GM12878 (cell line): ENCODE results near the gene GABPA. TPM values are rescaled to one million over a fixed set of nuclear protein-coding genes. Genes with fewer than 3 reads are reported as not detected.

Experiments
- BACH1 ChIP-seq: fragments of 450-650 bp; IDR thresholded peaks from 2 replicates; pipeline ENCODE4 v1.6.1; 2017; ENCODE audit warnings: mild to moderate bottlenecking, borderline replicate concordance
- BHLHE40 ChIP-seq, 2 experiments: fragments of 450-650 bp in 1 of 2; IDR thresholded peaks; 2 replicates each; pipeline ENCODE4 v1.6.1; 2011 to 2017; ENCODE audit warnings: low read depth in 2 of 2, borderline replicate concordance in 1 of 2, improper control_type of control experiment in 1 of 2, low read length in 1 of 2, mild to moderate bottlenecking in 1 of 2
- CBFB ChIP-seq: IDR thresholded peaks from 2 replicates; pipeline ENCODE4 v1.6.1; 2016; ENCODE audit warnings: antibody characterized with exemption, low read depth
- CBX5 ChIP-seq: sonication (generic); IDR thresholded peaks from 2 replicates; pipeline ENCODE4 v1.6.1; 2016; ENCODE audit warnings: low read depth, moderate library complexity, mild to moderate bottlenecking, inconsistent platforms
- CUX1 ChIP-seq: IDR thresholded peaks from 2 replicates; pipeline ENCODE4 v1.6.1; 2012; ENCODE audit warnings: improper control_type of control experiment, low read depth, low read length; ENCODE audit not compliant: insufficient replicate concordance
- DPF2 ChIP-seq: fragments of 450-650 bp; IDR thresholded peaks from 2 replicates; pipeline ENCODE4 v1.6.1; 2017; ENCODE audit warnings: mild to moderate bottlenecking
- EGR1 ChIP-seq, 2 experiments: IDR thresholded peaks; 1 replicate in 1 of 2; 2 replicates in 1 of 2; pipeline ENCODE4 v1.6.1; 2011 to 2012; ENCODE audit warnings: low read depth in 2 of 2, low read length in 2 of 2, borderline replicate concordance in 1 of 2, mild to moderate bottlenecking in 1 of 2, moderate library complexity in 1 of 2
- ESRRA ChIP-seq: IDR thresholded peaks from 2 replicates; pipeline ENCODE4 v1.6.1; 2012; ENCODE audit warnings: mild to moderate bottlenecking, low read length, improper control_type of control experiment
- HCFC1 ChIP-seq: fragments of 150-350 bp; IDR thresholded peaks from 2 replicates; pipeline ENCODE4 v1.6.1; 2014; ENCODE audit warnings: low read length
- KDM1A ChIP-seq: fragments of 200-600 bp; sonication (generic); IDR thresholded peaks from 2 replicates; pipeline ENCODE4 v1.6.1; 2016; ENCODE audit warnings: borderline replicate concordance
- MAX ChIP-seq: IDR thresholded peaks from 2 replicates; pipeline ENCODE4 v1.6.1; 2012; ENCODE audit warnings: low read depth, low read length, improper control_type of control experiment
- MEF2A ChIP-seq: IDR thresholded peaks from 2 replicates; pipeline ENCODE4 v1.6.1; 2011; ENCODE audit warnings: low read depth, mild to moderate bottlenecking, low read length, moderate library complexity; ENCODE audit not compliant: insufficient read depth
- MTA2 ChIP-seq: fragments of 450-650 bp; IDR thresholded peaks from 2 replicates; pipeline ENCODE4 v1.6.1; 2016; ENCODE audit warnings: low read depth, mild to moderate bottlenecking, moderate library complexity
- MTA3 ChIP-seq: IDR thresholded peaks from 2 replicates; pipeline ENCODE4 v1.6.1; 2012; ENCODE audit warnings: low read length, inconsistent platforms, borderline replicate concordance
- PAX8 ChIP-seq: fragments of 450-650 bp; IDR thresholded peaks from 2 replicates; pipeline ENCODE4 v1.6.1; 2017; ENCODE audit warnings: mild to moderate bottlenecking, moderate library complexity
- PKNOX1 ChIP-seq: fragments of 450-650 bp; IDR thresholded peaks from 2 replicates; pipeline ENCODE4 v1.6.1; 2016; ENCODE audit warnings: mild to moderate bottlenecking
- PML ChIP-seq: IDR thresholded peaks from 2 replicates; pipeline ENCODE4 v1.6.1; 2012; ENCODE audit warnings: low read length, inconsistent platforms
- RAD21 ChIP-seq: IDR thresholded peaks from 2 replicates; pipeline ENCODE4 v1.6.1; 2011; ENCODE audit warnings: mild to moderate bottlenecking, low read depth, low read length, moderate library complexity; ENCODE audit not compliant: insufficient read depth
- RB1 ChIP-seq: fragments of 450-650 bp; formaldehyde crosslinking; IDR thresholded peaks from 2 replicates; pipeline ENCODE4 v1.6.1; 2017; ENCODE audit warnings: mild to moderate bottlenecking, borderline replicate concordance
- RUNX3 ChIP-seq: IDR thresholded peaks from 2 replicates; pipeline ENCODE4 v1.6.1; 2012; ENCODE audit warnings: low read length, inconsistent platforms
- TCF12 ChIP-seq: IDR thresholded peaks from 2 replicates; pipeline ENCODE4 v1.6.1; 2011; ENCODE audit warnings: low read depth, mild to moderate bottlenecking, low read length
- ZNF217 ChIP-seq: fragments of 450-650 bp; IDR thresholded peaks from 2 replicates; pipeline ENCODE4 v1.6.1; 2017; ENCODE audit warnings: antibody characterized with exemption, mild to moderate bottlenecking
- polyA plus RNA-seq, 11 experiments: library from polyadenylated mRNA; depleted of rRNA in 4 of 11; unstranded in 6 of 11; stranded (reverse) in 5 of 11; fragments of >200 nt; fragmentation: Nextera tagmentation in 4 of 11; fragmentation: Illumina TruSeq in 1 of 11; extraction: Ambion mirVana in 4 of 11; extraction: Trizol in 1 of 11; gene quantifications; 1 replicate in 1 of 11; 2 replicates in 10 of 11; pipeline versions ENCODE4 v1.2.1 to v1.2.3, GENCODE V29; 2011 to 2016; ENCODE audit warnings: inconsistent platforms in 2 of 11, missing spikeins in 2 of 11, low read depth in 1 of 11
- total RNA-seq, 4 experiments: library from RNA; depleted of rRNA in 3 of 4; stranded (reverse); fragments of >200 nt in 3 of 4; fragmentation: Illumina TruSeq in 1 of 4; extraction: Trizol in 1 of 4; gene quantifications; 2 replicates each; pipeline versions ENCODE4 v1.2.1 to v1.2.3, GENCODE V29; 2013 to 2021
- TF ChIP-seq, protein P1 (sequence below): IDR thresholded peaks from 2 replicates; pipeline ENCODE4 v1.6.1; 2011; ENCODE audit warnings: borderline replicate concordance, low read depth, mild to moderate bottlenecking, moderate library complexity, low read length; ENCODE audit not compliant: insufficient read depth, poor library complexity, severe bottlenecking

Gene GABPA
- total and polyA plus RNA-seq, 10 of the 15 experiments (the other 5 are each of a cell fraction or from before 2014, with no cell fraction given) = 7.6 to 25.6 (median 22.9) TPM

GRCh38 chr21:25734904-25735645 lies at the start of gene GABPA, which contains the start of gene ATP5PF (continued):
- TF ChIP-seq CUX1 = peak; percentile 60
- TF ChIP-seq, protein P1, sequence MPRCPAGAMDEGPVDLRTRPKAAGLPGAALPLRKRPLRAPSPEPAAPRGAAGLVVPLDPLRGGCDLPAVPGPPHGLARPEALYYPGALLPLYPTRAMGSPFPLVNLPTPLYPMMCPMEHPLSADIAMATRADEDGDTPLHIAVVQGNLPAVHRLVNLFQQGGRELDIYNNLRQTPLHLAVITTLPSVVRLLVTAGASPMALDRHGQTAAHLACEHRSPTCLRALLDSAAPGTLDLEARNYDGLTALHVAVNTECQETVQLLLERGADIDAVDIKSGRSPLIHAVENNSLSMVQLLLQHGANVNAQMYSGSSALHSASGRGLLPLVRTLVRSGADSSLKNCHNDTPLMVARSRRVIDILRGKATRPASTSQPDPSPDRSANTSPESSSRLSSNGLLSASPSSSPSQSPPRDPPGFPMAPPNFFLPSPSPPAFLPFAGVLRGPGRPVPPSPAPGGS = no peak
- TF ChIP-seq PKNOX1 = peak; percentile 80
- peak in 1 of 2 experiments; percentile 60; a peak in 1 of 4 replicates for TF ChIP-seq BHLHE40 (IDR thresholded peaks at IDR 0.05; ENCODE audit: borderline replicate concordance in 1 of 2, low read depth in 2 of 2, low read length in 1 of 2)
- peak; percentile 96 for TF ChIP-seq MTA2
- no peak for TF ChIP-seq BACH1
- TF ChIP-seq ESRRA = peak; percentile 22; the same call in 1 of the 2 replicates
- no peak; the same call in 1 of the 2 replicates for TF ChIP-seq MTA3
- TF ChIP-seq PAX8 = no peak
- TF ChIP-seq MAX = peak; percentile 72
- no peak for TF ChIP-seq RAD21
- no peak for TF ChIP-seq ZNF217
- peak; percentile 77; the same call in 1 of the 2 replicates for TF ChIP-seq DPF2
- TF ChIP-seq PML = peak; percentile 80; the same call in 1 of the 2 replicates
- peak; percentile 46; the same call in 1 of the 2 replicates for TF ChIP-seq RUNX3
- peak; percentile 20; the same call in 1 of the 2 replicates for TF ChIP-seq CBFB
- peak; percentile 82 to 97 for TF ChIP-seq EGR1 (IDR thresholded peaks at IDR 0.05; ENCODE audit: borderline replicate concordance in 1 of 2, low read depth in 2 of 2, low read length in 2 of 2)
- TF ChIP-seq KDM1A = no peak
- peak; percentile 82 for TF ChIP-seq HCFC1
- peak; percentile 14; the same call in 1 of the 2 replicates for TF ChIP-seq TCF12
- TF ChIP-seq MEF2A = 0 out of 2 replicates have a peak, but pooled peaks have one; percentile 0
- peak; percentile 17; the same call in 1 of the 2 replicates for TF ChIP-seq CBX5
- TF ChIP-seq RB1 = peak; percentile 95; the same call in 1 of the 2 replicates
